Effector CD4-positive, alpha-beta T cell (primary cell): ENCODE results near the gene NECTIN2.
"Not testable (repeated sequence)": the region's sequence is repeated elsewhere in the genome, so short reads cannot be mapped to it uniquely, and the experiment has no call there.

Source experiments
- DNase-seq: peaks from one replicate; pipeline ENCODE4 v3.0.0-alpha.2; 2020

NECTIN2 gene

DNA sequence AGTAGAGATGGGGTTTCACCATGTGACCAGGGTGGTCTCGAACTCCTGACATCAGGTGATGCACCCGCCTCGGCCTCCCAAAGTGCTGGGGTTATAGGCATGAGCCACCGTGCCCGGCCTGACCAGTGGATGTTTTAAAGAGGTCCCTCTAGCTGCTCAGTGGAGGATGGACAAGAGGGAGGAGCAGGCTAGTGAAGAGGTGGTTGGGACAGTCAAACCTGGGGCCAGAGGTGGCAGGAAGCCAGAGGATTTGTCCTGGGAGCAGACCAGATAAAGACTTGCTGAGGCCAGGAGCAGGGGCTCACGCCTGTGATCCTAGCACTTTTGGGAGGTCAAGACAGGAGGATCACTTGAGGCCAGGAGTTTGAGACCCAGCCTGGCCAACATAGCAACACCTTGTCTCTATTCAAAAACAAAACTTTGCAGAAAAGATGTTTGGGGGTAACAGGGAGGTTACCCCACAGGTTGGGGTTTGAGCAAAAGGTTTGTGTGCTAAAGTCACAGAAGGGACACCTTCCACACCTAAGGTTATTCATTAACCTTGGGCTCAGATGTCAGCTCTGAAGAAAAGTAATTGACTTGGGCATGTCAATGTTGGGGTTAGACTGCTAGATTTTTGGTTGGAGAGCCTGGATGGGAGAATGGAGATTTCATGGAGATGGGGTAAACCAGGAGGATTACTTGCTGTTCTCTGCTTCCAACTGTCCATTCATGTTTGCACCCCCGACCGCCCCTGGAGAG lies 28.2 kb upstream of the NECTIN2 start:
- DNase-seq: no peak

DNA sequence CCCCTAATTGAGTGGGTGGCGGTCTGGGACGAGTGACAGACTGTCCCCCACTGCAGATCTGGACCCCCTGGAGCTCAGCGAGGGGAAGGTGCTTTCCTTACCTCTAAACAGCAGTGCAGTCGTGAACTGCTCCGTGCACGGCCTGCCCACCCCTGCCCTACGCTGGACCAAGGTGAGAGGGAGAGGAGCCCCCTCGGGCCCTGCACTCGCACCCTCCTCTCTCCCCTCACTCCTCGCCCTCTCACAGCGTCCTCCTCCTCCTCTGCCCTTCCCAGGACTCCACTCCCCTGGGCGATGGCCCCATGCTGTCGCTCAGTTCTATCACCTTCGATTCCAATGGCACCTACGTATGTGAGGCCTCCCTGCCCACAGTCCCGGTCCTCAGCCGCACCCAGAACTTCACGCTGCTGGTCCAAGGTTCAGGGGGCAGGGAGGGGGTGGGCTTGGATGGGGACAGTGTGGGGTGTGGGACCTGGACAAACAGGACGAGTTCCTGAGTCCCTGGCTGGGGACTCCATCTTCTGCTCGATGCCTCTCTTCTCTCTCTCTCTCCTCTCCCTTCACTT lies 27.5 kb upstream of the NECTIN2 start:
- no peak for DNase-seq

DNA sequence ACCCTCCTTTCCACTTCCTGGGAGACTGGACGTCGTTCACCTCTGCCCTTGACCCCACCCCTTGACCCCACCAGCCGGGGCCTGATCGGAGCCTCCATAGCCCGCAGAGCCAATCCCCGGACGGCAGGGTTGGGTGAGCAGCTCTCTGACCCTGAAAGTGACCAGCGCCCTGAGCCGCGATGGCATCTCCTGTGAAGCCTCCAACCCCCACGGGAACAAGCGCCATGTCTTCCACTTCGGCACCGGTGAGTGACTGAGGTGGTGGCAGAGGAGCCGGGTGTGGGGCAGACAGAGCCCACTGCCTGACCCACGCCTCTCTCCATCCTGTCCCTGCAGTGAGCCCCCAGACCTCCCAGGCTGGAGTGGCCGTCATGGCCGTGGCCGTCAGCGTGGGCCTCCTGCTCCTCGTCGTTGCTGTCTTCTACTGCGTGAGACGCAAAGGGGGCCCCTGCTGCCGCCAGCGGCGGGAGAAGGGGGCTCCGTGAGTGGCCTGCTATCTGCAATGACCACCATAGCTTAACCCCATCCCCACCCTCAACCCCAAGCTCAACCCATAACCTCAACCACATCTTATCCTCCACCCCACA lies 26.8 kb upstream of the NECTIN2 start:
- no peak for DNase-seq

DNA sequence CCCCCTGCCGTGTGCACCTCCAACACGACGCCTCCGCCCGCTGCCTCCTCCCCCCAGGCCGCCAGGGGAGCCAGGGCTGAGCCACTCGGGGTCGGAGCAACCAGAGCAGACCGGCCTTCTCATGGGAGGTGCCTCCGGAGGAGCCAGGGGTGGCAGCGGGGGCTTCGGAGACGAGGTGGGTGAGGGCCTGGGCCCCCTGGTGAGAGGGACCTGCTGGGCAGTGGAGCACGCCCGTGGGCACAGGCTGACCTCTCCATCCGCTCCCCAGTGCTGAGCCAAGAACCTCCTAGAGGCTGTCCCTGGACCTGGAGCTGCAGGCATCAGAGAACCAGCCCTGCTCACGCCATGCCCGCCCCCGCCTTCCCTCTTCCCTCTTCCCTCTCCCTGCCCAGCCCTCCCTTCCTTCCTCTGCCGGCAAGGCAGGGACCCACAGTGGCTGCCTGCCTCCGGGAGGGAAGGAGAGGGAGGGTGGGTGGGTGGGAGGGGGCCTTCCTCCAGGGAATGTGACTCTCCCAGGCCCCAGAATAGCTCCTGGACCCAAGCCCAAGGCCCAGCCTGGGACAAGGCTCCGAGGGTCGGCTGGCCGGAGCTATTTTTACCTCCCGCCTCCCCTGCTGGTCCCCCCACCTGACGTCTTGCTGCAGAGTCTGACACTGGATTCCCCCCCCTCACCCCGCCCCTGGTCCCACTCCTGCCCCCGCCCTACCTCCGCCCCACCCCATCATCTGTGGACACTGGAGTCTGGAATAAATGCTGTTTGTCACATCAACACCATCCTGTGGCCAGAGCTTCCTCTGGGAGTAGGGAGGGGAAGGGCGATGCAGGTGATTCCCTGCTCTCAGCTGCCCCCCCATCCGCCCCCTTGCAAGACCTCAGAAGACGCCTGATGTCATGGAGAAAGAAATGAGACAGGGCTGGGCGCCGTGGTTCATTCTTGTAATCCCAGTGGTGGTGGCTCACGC lies 25.2 kb upstream of the NECTIN2 start:
- no peak for DNase-seq

DNA sequence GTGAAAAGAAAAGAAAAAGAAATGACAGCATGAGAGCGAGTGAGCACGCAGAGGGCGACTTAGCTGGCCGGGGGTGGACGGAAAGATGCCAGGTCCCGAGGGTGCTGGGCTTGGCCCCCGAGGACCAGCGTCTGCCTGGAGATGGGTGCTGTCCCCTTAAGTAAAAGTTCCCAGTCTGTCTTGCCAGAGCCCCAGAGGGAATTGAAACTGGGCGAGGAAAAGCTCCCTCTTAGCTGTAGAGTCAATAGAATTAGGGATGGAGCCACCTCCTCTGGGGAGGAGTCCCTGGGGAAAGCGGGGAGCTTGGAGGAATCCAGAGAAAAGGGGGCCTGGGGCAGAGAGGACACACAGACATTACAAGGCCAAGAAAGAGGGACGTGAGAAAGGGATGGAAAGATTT lies 23.9 kb upstream of the NECTIN2 start:
- no peak for DNase-seq

DNA sequence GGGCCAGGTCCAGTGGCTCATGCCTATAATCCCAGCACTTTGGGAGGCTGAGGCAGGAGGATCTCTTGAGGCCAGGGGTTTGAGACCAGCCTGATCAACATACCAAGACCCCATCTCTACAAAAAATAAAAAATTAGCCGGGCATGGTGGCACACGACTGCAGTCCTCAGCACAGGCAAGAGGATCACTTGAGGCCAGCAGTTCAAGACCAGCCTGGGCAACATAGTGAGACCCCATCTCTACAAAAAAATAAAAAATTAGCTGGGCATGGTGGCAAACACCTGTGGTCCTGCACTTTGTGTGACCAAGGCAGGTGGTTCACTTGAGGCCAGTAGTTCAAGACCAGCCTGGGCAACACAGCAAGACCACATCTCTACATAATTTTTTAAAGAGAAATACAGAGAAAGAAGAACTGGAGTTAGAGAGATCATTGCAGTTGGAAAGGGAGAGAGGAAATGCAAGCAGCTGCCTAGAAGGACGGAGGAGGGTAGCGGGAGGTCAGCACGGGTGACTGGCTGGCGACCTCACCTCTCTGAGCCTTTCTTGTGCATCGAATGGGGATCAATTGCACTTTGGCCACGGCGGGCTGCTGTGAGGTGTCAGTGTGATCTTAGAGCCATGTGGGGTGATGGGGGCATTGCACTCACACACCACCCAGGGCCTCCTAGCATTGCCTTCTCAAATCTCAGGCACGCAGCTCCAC lies 23.3 kb upstream of the NECTIN2 start:
- DNase-seq: no peak

DNA sequence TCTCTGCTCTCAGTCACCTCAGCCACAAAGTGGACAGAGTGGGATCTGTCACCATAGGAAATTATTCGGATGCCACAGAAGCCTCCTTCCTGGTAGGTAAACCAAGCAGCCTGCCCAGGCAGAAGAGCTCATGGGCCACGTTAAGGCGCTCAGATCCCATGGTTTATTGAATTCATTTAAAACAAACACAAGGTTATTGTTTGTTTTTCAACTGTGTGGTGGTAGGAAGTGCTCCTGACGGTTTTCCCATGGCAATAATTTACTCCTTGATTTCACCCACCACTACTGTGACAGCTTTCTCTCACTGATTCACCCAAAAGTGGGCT lies 22.8 kb upstream of the NECTIN2 start:
- DNase-seq: no peak

DNA sequence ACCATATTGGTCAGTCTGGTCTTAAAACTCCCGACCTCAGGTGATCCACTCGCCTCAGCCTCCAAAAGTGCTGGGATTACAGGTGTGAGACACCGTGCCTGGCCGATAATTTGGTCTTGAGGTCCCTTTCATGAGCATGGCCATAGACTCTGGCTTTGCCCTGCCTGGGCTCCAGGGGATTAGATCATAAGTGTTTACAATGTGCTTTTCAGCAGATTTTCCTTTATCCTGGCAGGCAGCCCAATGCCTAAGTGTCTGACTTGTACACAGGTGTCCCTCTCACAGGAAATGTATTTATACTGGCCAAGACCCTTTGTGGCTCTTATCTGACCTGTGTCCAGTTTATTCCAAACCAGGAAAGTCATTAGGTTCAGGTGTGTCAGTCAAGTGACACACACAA lies 21.3 kb upstream of the NECTIN2 start:
- DNase-seq: no peak

DNA sequence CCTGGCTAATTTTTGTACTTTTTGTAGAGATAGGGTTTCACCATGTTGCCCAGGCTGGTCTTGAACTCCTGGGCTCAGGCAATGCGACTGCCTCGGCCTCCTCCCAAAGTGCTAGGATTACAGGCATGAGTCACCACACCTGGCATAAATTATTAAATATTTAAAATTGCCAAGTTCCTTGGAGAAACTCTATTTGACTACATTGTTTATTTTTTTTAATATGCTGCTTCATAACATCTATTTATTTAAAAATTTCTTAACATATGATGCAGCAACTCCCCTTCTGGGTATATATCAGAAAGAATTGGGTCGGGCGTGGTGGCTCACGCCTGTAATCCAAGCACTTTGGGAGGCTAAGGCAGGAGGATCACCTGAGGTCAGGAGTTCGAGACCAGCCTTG lies 13.2 kb upstream of the NECTIN2 start:
- not testable (repeated sequence) for DNase-seq

DNA sequence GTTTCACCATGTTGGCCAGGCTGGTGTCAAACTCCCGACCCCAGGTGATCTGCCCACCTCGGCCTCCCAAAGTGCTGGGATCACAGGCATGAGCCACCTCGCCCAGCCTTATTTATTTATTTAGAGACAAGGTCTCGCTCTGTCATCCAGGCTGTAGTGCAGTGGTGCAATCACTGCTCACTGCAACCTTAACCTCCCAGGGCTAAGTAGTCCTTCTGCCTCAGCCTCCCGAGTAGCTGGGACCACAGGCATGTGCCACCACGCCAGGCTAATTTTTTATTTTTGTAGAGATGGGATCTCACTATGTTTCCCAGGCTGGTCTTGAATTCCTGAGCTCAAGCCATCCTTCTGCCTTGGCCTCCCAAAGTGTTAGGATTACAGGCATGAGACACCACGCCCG lies 11.7 kb upstream of the NECTIN2 start:
- not testable (repeated sequence) for DNase-seq

DNA sequence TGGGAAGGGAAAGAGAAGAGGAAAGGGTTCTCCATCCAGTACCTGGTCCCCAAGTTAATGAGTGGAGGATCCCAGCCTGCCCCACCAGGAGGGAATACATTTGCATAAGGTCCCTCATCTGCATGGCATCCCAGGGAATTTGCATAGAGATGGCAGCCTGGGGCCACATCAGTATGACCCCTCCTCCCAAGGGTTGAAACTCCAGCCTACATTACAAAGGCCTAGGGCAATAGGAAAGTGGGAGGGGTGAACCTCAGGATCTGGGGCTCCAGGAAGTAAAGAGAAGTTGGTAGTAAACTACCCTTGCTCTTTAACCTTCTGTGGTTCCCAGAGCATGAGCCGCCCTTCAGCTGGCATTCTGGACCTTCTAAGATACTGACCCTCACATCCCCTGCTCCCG lies 6.8 kb upstream of the NECTIN2 start:
- no peak for DNase-seq

DNA sequence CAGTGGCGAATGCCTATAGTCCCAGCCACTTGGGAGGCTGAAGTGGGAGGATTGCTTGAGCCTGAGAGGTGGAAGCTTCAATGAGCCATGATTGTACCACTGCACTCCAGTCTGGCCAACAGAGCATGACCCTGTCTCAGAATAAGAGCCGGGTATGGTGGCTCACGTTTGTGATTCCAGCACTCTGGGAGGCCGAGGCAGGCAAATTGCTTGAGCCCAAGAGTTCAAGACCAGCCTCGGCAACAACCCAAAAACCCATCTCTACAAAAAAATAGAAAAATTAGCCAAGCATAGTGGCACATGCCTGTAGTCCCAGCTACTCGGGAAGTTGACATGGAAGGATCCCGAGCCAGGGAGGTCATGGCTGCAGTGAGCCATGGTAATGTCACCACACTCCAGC lies 5.3 kb upstream of the NECTIN2 start:
- DNase-seq: no peak

DNA sequence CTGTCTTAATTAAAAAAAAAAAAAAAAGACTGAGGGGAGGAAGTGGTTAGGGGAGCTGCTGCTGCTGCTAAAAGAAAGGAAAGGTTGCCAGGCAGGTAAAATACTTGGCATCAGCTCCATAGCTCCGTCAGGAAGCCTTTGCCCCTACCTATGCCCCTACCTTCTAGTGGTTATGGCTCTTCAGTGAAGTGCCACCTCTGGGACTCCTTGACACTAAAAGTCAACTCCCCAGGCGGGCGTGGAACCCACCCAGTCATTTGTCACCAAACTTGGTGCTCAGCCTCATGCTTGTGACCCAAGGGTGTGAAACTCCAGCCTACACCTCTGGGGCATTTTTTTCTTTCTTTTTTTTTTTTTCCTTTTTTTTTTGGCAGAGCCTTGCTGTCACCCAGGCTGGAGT lies 4.9 kb upstream of the NECTIN2 start:
- no peak for DNase-seq

DNA sequence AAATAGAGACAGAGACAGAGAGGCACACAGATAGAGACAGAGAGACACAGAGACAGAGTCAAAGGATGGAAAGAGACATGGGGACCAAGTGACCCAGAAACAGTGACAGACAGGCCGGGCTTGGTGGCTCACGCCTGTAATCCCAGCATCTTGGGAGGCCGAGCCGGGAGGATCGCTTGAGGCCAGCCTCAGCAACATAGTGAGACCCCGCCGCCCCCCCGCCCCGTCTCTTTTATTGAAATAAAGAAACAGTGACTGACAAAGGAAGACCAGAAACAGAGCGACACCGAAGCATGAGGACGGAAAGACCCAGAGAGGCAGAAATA lies 848 bp upstream of the NECTIN2 start:
- no peak for DNase-seq

DNA sequence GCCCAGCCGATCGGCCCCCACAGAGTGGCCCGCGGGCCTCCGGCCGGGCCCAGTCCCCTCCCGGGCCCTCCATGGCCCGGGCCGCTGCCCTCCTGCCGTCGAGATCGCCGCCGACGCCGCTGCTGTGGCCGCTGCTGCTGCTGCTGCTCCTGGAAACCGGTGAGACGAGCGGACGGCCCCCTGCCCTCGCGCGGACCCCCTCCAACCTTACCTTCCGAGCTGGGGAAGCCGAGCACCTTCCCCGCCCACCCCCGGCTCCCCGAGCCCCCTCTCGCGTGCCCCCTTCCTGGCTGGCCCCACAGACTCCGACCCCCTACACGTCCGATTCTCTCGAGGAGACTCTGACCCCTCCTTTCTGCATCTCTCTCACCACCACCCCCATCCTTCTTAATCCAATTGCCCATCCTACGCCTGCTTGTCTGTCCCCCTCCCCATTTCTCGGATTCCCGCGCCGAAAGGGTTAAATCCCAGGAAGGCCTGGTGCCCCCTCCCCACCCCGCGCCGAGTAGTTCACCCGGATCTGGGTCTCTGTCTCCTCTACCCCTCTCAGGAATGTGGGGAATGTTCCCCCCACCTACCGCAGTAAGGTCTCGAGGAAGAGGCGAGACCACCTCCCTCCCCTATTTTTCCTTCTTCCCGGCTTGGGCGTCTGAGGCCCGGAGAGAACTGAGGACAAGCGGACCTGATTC lies 502 bp downstream of the NECTIN2 start:
- DNase-seq: no peak

DNA sequence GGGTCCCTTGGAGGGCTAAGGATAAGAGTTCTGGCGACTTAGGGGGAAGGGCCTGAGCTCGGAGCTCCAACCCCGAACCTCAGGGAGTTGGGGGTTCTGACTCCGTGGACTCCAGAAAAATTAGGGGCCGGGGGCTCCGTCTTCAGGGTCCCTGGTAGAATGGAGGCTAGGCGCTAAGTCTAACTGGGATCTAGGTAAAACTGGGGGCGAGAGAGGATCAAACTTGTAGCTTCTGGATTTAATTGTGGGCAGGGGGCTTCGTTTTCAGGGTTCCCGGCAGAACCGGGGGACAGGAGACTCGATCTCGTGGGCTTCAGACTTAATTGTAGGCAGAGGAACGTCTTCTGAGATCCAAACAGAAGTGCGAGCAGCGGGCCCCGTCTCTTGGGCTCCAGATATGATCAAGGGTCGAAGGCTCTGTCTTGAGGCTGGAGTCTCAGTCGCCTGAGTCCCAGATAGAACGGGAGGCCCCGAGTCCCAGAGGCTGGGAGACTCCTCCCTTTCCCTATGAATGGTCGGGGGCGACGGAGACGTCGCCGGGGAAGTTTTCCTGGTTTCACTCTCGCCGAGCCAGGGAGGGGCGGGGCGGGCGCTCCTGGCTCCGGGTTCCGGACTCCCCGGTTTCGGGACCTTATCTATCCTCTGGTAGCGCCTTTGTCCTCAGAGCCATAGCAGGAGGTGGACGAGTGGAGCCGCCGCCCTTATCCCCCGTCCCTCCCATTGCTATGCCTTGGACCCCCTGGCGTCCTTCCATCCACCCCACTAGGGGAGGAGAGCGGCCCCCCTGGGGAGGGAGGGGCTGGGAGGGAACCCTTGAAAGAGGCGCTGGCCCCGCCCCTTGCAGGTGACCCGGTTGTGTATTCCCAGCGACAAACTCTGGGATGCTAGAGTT lies 1.3 kb downstream of the NECTIN2 start:
- DNase-seq: no peak

DNA sequence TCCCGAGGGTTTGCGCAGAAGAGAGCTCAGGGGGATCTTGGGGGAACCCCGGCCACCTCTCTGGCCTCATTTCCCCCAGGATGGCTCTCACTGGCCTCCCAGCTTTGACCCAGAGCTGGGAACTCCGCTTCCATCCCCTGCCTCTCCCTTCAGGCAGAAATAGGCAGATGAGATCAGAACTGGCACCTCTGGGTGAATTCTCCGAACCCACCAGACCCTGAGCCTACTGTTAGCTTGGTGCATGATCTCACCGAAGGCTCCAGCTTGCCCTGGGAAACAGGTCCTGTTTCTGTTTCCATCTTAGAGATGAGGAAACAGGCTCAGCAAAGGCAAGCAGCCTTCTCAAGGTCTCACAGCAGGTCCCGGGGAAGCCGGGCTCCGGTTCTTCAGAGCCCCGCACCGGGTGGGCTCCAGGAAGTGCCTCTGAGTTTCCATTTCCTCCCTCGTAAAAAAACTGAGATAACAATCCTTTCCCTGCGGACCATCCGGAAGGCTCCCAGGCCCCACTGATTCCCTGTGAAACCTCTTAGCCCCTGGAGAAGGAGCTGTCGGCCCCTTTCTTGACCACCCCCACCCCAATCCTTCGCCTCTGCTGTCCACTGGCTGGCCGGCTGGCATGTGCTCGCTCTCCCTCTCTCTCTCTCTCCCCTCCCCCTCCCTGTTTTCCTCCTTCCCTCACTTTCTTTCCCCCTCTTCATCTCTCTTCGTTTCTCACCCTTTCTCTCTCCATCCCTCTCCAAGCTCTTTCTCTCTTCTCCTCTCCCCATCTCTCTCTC lies 2.1 kb downstream of the NECTIN2 start:
- no peak for DNase-seq

DNA sequence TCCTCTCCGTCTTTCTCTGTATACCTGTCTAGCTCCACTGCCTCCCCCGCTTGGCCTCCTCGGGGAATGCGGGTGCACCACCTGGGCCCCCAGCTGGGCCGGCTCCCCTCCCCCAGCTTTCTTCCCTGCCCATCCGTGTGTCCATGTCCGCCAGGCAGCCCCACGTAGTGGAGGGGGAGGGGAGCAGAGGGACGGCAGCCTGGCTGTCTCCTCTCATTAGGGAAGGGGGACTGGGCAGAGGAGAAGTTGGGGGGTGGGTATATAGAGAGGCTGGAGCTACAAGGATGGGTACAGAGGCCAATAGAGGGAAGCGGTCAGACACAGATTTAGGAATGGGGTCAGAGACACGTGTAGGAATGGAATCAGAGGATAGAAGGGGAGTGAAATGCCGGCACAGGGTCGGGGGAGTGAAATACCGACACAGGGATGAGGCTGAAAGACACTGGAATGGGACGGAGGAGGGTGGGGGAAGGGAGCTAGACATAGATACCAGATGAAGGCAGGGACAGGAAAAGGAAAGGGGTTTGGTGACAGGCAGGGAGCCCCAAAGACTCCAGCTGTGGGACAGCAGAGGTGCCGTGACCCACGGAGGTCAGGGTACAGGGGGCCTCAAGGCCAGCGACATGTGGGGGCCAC lies 2.8 kb downstream of the NECTIN2 start:
- no peak for DNase-seq

DNA sequence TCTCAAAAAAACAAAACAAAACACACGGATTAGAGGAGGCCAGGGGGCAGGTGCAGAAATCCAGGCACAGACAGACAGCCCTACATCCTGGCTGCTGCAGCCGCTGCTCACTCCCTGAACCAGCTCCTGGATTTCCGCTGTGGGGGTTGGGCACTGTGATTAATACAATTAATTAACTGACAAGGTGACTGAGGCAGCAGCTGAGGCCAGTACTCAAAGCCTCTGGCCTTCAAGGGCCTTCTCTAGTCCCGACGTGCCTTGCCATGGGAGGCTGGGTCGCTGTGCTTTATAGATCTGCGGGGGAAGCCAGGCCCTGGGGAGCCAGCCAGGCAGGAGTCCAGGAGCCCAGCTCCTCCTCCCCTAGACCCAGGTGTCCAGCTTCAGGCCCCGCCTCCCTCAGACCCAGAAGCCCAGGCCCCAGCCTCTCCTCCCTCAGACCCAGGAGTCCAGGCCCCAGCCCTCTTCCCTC lies 4.6 kb downstream of the NECTIN2 start:
- DNase-seq: no peak

DNA sequence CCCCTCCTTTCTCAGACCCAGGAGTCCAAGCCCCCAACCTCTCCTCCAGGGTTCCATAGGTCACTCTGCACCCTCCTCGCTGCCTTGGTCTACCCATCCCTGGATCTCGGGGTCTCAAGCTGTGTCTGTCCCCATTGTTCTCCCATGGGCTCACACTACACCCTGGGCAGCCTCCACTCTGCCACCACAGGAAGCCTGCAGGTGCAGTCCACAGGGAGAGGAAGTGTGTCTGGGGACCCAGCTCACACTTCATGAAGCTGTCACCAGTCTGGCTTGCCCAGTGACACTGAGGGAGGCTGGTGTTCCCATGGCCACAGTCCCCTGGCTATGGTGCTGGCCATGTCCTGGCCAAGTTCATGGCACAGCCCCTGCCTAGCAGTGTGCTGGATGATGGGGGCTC lies 5.3 kb downstream of the NECTIN2 start:
- DNase-seq: no peak
